Cardiac muscle cell (in vitro differentiated cells and primary cell): ENCODE results near the gene SIDT1. TPM values are rescaled to one million over a fixed set of nuclear protein-coding genes. Genes with fewer than 3 reads are reported as not detected.

Experiments used
- DNase-seq, 2 donors: peaks; one replicate each; pipeline versions ENCODE4 v3.0.0 to v3.0.0-alpha.2; 2010 to 2017; ENCODE audit warnings: low read depth in 1 of 2, low spot score in 1 of 2
- H3K27ac ChIP-seq: fragments of 200-600 bp; sonication (generic); 2 replicates; pipeline ENCODE4 v1.5.1; 2016
- H3K27me3 ChIP-seq: fragments of 200-600 bp; sonication (generic); 2 replicates; pipeline ENCODE4 v1.6.0; 2016; ENCODE audit warnings: control low read depth
- H3K36me3 ChIP-seq: fragments of 200-600 bp; sonication (generic); 2 replicates; pipeline ENCODE4 v1.5.1; 2016; ENCODE audit warnings: control low read depth
- H3K4me1 ChIP-seq: fragments of 200-600 bp; sonication (generic); 2 replicates; pipeline ENCODE4 v1.8.1; 2017; ENCODE audit warnings: low read depth, mild to moderate bottlenecking, mixed run types
- H3K4me3 ChIP-seq: fragments of 200-600 bp; sonication (generic); 2 replicates; pipeline ENCODE4 v1.5.1; 2016; ENCODE audit warnings: mild to moderate bottlenecking
- H3K9me3 ChIP-seq: fragments of 200-600 bp; sonication (generic); 2 replicates; pipeline ENCODE4 v1.5.1; 2017; ENCODE audit warnings: low read depth, mild to moderate bottlenecking, control low read depth
- CTCF ChIP-seq: IDR thresholded peaks from 2 replicates; pipeline ENCODE4 v1.5.1; 2012; ENCODE audit warnings: low read depth, mild to moderate bottlenecking, low read length
- polyA plus RNA-seq: library from polyadenylated mRNA; unstranded; fragments of >200 nt; fragmentation: Nextera tagmentation; extraction: Ambion mirVana; gene quantifications from 2 replicates; pipeline ENCODE4 v1.2.1, GENCODE V29; 2016
- total RNA-seq: library from RNA; depleted of rRNA; stranded (reverse); fragments of >200 nt; gene quantifications from 2 replicates; pipeline ENCODE4 v1.2.3, GENCODE V29; 2016

Gene SIDT1
- total and polyA plus RNA-seq, 2 experiments from 2014 or later, result 0.32 TPM; not detected in 1

DNA sequence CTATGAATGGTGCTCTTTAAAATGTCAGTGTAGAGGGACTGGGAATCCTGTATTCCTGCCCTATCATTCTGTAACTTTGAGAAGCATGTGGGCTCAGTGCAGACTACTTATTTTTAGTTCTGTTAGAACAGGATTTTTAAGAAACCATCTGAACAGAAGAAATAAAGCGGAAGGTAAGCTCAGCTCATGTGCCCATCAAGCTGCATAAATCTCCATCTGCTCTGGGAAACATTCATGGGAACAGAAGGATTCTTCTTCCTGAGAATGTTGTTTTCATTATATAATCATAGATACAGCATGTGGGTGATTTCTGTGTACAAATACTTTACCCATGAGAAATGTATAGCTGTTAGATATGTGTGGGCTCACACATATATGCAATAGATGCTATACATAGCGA, 69.9 kb downstream of the SIDT1 start:
- TF ChIP-seq CTCF, result no peak
- no peaks in the 10 kb centered on the region for H3K27me3 ChIP-seq
- H3K4me3 ChIP-seq, result no peak overlapping the region
- H3K27ac ChIP-seq, result no peak overlapping the region
- no peaks in the 10 kb centered on the region for H3K36me3 ChIP-seq
- no peaks in the 10 kb centered on the region for H3K9me3 ChIP-seq
- DNase-seq, result no peak
- H3K4me1 ChIP-seq, result no peaks in the 10 kb centered on the region

DNA sequence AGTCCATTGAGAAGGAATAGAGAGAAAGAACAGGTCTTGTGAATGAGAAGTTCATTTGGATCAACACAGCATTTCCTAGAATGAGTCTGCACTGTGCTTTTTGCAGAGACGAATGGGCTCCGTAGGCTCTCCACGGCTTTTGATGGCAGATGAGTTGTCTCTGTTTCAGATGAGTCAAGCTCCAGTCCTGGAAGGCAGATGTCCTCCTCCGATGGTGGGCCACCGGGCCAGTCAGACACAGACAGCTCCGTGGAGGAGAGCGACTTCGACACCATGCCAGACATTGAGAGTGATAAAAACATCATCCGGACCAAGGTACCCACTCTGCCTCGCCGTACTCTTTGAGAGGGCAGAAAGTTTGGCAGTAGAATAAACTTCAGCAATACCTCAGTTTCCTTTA, 70.5 kb downstream of the SIDT1 start:
- no peak for TF ChIP-seq CTCF
- Histone ChIP-seq H3K27me3 (no peaks in the 10 kb centered on the region), H3K27ac (no peak overlapping the region), H3K36me3 (no peaks in the 10 kb centered on the region), H3K9me3 (no peaks in the 10 kb centered on the region), H3K4me1 (no peaks in the 10 kb centered on the region), H3K4me3 (no peak overlapping the region)
- no peak for DNase-seq

GRCh38 chr3:113606539-113607218, 74.3 kb downstream of the SIDT1 start:
- no peak for TF ChIP-seq CTCF
- DNase-seq, result no peak
- no peak overlapping the region for H3K27ac ChIP-seq
- H3K27me3 ChIP-seq, result no peaks in the 10 kb centered on the region
- no peaks in the 10 kb centered on the region for H3K36me3 ChIP-seq
- H3K4me1 ChIP-seq, result no peaks in the 10 kb centered on the region
- no peaks in the 10 kb centered on the region for H3K9me3 ChIP-seq
- H3K4me3 ChIP-seq, result no peak overlapping the region

DNA sequence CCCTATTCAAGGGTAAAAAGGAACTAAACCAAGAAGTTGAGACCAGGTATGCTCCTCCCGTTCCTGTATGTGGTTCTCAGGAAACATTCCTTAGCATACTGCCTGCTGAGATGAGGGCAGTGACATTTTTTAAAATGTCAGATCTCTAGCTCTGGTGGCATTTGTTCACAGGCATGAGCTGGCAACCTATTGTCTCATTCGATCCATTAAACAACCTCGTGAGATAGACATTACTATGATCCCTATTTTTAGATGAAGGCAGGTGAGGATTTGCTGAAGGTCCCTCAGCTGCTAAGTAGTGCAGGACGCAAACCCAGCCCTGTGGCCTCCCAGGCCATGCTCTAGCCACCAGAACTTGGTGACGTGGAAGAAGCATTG, 74.9 kb downstream of the SIDT1 start:
- Histone ChIP-seq H3K27ac (no peak overlapping the region), H3K27me3 (no peaks in the 10 kb centered on the region), H3K36me3 (no peaks in the 10 kb centered on the region), H3K9me3 (no peaks in the 10 kb centered on the region), H3K4me3 (no peak overlapping the region), H3K4me1 (no peaks in the 10 kb centered on the region)
- TF ChIP-seq CTCF, result no peak
- DNase-seq, result no peak

- H3K36me3 ChIP-seq, result no peaks in the 10 kb centered on the region
- H3K4me1 ChIP-seq, result no peaks in the 10 kb centered on the region
- H3K9me3 ChIP-seq, result no peaks in the 10 kb centered on the region
- H3K27ac ChIP-seq, result no peak overlapping the region
- DNase-seq, result no peak
- H3K4me3 ChIP-seq, result no peak overlapping the region
- H3K27me3 ChIP-seq, result no peaks in the 10 kb centered on the region
- TF ChIP-seq CTCF, result no peak
These were observed 82.0 kb downstream of the SIDT1 start for GRCh38 chr3:113614402-113614801.

DNA sequence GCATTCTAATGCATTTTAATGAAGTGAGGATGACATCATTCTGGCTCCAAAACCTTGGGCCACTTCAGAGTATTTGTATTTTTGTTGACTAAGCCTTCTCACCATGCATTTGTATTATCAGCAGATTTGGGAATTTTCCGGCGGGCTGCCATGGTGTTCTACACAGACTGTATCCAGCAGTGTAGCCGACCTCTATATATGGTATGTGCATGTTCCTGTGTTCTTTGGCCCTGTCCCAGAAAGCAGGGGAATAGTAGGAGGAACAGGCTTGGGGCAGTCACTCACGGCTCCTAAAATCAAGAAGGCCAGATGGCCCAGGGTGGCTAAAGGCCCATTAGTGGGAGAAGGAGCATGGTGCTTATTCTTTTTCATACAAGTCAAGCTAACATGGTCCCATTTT, 83.6 kb downstream of the SIDT1 start:
- H3K36me3 ChIP-seq, result no peaks in the 10 kb centered on the region
- peak in 1 of 2 donors; percentile 57 for DNase-seq
- H3K9me3 ChIP-seq, result no peaks in the 10 kb centered on the region
- H3K4me3 ChIP-seq, result no peak overlapping the region
- H3K27ac ChIP-seq, result no peak overlapping the region
- no peak for TF ChIP-seq CTCF
- H3K4me1 ChIP-seq, result no peaks in the 10 kb centered on the region
- no peaks in the 10 kb centered on the region for H3K27me3 ChIP-seq
